Naive thymus-derived CD4-positive, alpha-beta T cell (primary cell): ENCODE measurements around the gene PITPNM2. TPM values are rescaled to one million over a fixed set of nuclear protein-coding genes. Genes with fewer than 3 reads are reported as not detected.

Experiments used
- ATAC-seq: fragments of 150-1000 bp; cut with Tn5 transposase; 2 replicates; pipeline ENCODE4 v1.10.0; 2021; ENCODE audit warnings: mild to moderate bottlenecking, moderate library complexity
- CTCF ChIA-PET: fragments of 350-600 bp; sonication (Branson Sonifier 250); formaldehyde crosslinking; loops from one replicate; lab custom pipeline; 2021; ENCODE audit warnings: antibody characterized with exemption; lab: Charles Lee
- POLR2A ChIA-PET: fragments of 350-600 bp; sonication (Branson Sonifier 250); formaldehyde crosslinking; loops from one replicate; lab custom pipeline; 2021; ENCODE audit warnings: antibody characterized with exemption, inconsistent platforms; lab: Charles Lee
- DNase-seq, 9 donors: peaks; one replicate each; pipeline versions ENCODE4 v3.0.0 to v3.0.0-alpha.2; 2020 to 2022; ENCODE audit warnings: mixed read lengths in 1 of 9
- H3K27ac ChIP-seq: one replicate; pipeline ENCODE4 v1.7.0; 2013; ENCODE audit warnings: mild to moderate bottlenecking, low read depth, low read length, moderate library complexity
- H3K27me3 ChIP-seq, 2 donors: one replicate each; pipeline ENCODE4 v1.7.0; 2013; ENCODE audit warnings: low read length in 2 of 2, mild to moderate bottlenecking in 2 of 2, moderate library complexity in 2 of 2; ENCODE audit not compliant: control insufficient read depth in 2 of 2, insufficient read depth in 2 of 2
- H3K36me3 ChIP-seq, 3 experiments: 1 replicate in 2 of 3; 2 replicates in 1 of 3; pipeline ENCODE4 v1.7.0; 2013; ENCODE audit warnings: low read length in 3 of 3, mild to moderate bottlenecking in 3 of 3, moderate library complexity in 1 of 3; ENCODE audit not compliant: insufficient read depth in 3 of 3, control insufficient read depth in 2 of 3
- H3K4me1 ChIP-seq, 2 donors: one replicate each; pipeline ENCODE4 v1.7.0; 2013; ENCODE audit warnings: low read length in 2 of 2, mild to moderate bottlenecking in 2 of 2, moderate library complexity in 1 of 2; ENCODE audit not compliant: control insufficient read depth in 2 of 2, insufficient read depth in 2 of 2
- H3K4me3 ChIP-seq: 2 replicates; pipeline ENCODE4 v1.7.0; 2013; ENCODE audit warnings: mild to moderate bottlenecking, low read length
- H3K9me3 ChIP-seq, 3 experiments: 1 replicate in 2 of 3; 2 replicates in 1 of 3; pipeline ENCODE4 v1.7.0; 2013; ENCODE audit warnings: low read length in 3 of 3; ENCODE audit not compliant: control insufficient read depth in 2 of 3
- H3K27ac Mint-ChIP-seq, 9 donors: one replicate each; pipeline ENCODE4 v1.8.0; 2020 to 2022; ENCODE audit warnings: mixed read lengths in 9 of 9, mild to moderate bottlenecking in 8 of 9, moderate library complexity in 5 of 9, inconsistent platforms in 2 of 9
- H3K27me3 Mint-ChIP-seq, 5 donors: one replicate each; pipeline ENCODE4 v1.8.0; 2021 to 2022; ENCODE audit warnings: mixed read lengths in 5 of 5, mild to moderate bottlenecking in 1 of 5
- H3K36me3 Mint-ChIP-seq, 5 donors: one replicate each; pipeline ENCODE4 v1.8.0; 2020 to 2022; ENCODE audit warnings: mixed read lengths in 5 of 5, mild to moderate bottlenecking in 3 of 5, inconsistent platforms in 1 of 5
- H3K4me1 Mint-ChIP-seq, 7 donors: one replicate each; pipeline ENCODE4 v1.8.0; 2020 to 2022; ENCODE audit warnings: mixed read lengths in 7 of 7, mild to moderate bottlenecking in 3 of 7, inconsistent platforms in 1 of 7
- H3K4me3 Mint-ChIP-seq, 10 donors: one replicate each; pipeline ENCODE4 v1.8.0; 2020 to 2022; ENCODE audit warnings: mild to moderate bottlenecking in 10 of 10, mixed read lengths in 10 of 10, moderate library complexity in 6 of 10, inconsistent platforms in 2 of 10
- H3K9me3 Mint-ChIP-seq, 11 donors: one replicate each; pipeline ENCODE4 v1.8.0; 2020 to 2022; ENCODE audit warnings: mixed read lengths in 11 of 11, mild to moderate bottlenecking in 4 of 11, inconsistent platforms in 1 of 11, moderate library complexity in 1 of 11
- intact Hi-C, 2 donors: fragments of 100-400 bp; cut with micrococcal nuclease; formaldehyde crosslinking; loops; one replicate each; pipeline ENCODE4 v1.15.1; 2023
- polyA plus RNA-seq, 2 donors: library from polyadenylated mRNA; unstranded; fragments of 300-500 nt; fragmentation: Illumina TruSeq; gene quantifications; one replicate each; pipeline ENCODE4 v1.2.3, GENCODE V29; 2021
- total RNA-seq, 6 experiments: library from RNA in 5 of 6; stranded (reverse) in 5 of 6; gene quantifications; 1 replicate in 5 of 6; 2 replicates in 1 of 6; pipeline ENCODE4 v1.2.3 and lab custom pipeline; 2021 to 2026

Gene PITPNM2
- total and polyA plus RNA-seq, 7 experiments from 2014 or later = 2.9 to 65.3 (median 48.2) TPM

DNA sequence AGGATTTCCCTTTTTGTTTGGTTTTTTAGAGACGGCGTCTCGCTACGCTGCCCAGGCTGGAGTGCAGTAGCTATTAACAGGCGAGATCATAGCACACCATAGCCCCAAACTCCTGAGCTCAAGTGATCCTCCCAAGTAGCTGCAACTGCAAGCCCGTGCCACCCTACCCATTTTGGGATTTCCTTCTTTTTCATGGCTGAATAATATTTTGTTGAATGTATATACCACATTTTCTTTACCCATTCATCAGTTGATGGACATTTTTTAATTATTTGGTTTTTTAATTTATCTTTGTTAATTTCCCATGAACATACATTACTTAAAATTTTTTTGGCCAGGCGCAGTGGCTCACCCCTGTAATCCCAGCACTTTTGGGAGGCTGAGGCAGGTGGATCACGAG is 15.2 kb downstream of the PITPNM2 start:
- H3K27me3 ChIP-seq = no peaks in the 10 kb centered on the region
- intact Hi-C loops = no loop called here
- Mint-ChIP-seq H3K4me1 (peaks cover 31 to 68% (median 56%) of the 10 kb centered on the region in 7 donors), H3K4me3 (peak overlapping the region in 1 of 10 donors; percentile 10), H3K27me3 (no peaks in the 10 kb centered on the region), H3K9me3 (peaks cover 0 to 1% (median 0%) of the 10 kb centered on the region in 11 donors), H3K27ac (peak overlapping the region in 8 of 9 donors; percentile 6 to 96 (median 66)), H3K36me3 (peaks cover 0 to 18% (median 11%) of the 10 kb centered on the region in 5 donors)
- no peak for DNase-seq
- ATAC-seq = no peak
- peaks cover 0 to 29% of the 10 kb centered on the region in 2 donors for H3K4me1 ChIP-seq
- no peak overlapping the region for H3K27ac ChIP-seq
- H3K4me3 ChIP-seq = no peak overlapping the region
- POLR2A ChIA-PET = interaction anchor here (0.9 to 8.6 kb wide), 7 partner anchors 14 to 91 kb away, joined by 3 to 97 read pairs (median 5); no protein-coding TSS in a partner anchor
- peaks cover 0 to 6% (median 0%) of the 10 kb centered on the region in 3 experiments for H3K36me3 ChIP-seq
- CTCF ChIA-PET = interaction anchor here (1.0 to 1.2 kb wide), 2 partner anchors 9 to 13 kb away, joined by 3 to 6 read pairs; no protein-coding TSS in a partner anchor
- H3K9me3 ChIP-seq = no peaks in the 10 kb centered on the region

DNA sequence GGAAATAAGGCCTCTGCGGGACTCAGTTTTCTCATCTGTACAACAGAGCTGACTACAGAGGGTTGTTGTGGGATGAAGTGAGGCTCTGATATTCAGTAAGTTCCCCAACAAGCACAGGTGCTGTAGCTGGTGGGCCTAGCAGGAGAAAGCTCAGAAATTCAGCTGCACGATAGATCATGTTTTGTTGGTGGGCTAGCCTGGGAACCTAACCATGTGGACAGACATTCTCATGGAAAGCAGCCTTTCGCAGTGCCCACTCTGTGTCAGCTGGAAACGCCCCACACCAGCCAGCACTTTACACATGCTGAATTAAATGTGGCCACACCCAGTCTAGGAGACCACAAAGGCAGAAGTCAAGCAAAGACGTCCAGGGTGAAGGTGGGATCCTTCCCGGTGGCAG is 16.1 kb downstream of the PITPNM2 start:
- Histone ChIP-seq H3K4me1 (peaks cover 0 to 24% of the 10 kb centered on the region in 2 donors), H3K27ac (peak overlapping the region; percentile 27), H3K4me3 (no peak overlapping the region), H3K9me3 (no peaks in the 10 kb centered on the region), H3K27me3 (no peaks in the 10 kb centered on the region), H3K36me3 (peaks cover 0 to 6% (median 0%) of the 10 kb centered on the region in 3 experiments)
- Mint-ChIP-seq H3K4me1 (peaks cover 27 to 67% (median 54%) of the 10 kb centered on the region in 7 donors), H3K4me3 (no peak overlapping the region), H3K27ac (peak overlapping the region in 7 of 9 donors; percentile 19 to 96 (median 70)), H3K9me3 (peaks cover 0 to 1% (median 0%) of the 10 kb centered on the region in 11 donors), H3K36me3 (peaks cover 0 to 18% (median 11%) of the 10 kb centered on the region in 5 donors), H3K27me3 (no peaks in the 10 kb centered on the region)
- intact Hi-C loops = no loop called here
- ATAC-seq (no peak), DNase-seq (no peak)
- ChIA-PET CTCF (interaction anchor here (0.7 to 1.2 kb wide), 4 partner anchors 8 to 17 kb away, joined by 3 to 6 read pairs (median 3); no protein-coding TSS in a partner anchor), POLR2A (interaction anchor here (0.6 to 8.6 kb wide), 9 partner anchors 14 to 240 kb away, joined by 3 to 97 read pairs (median 4); partner anchors contain the start of gene MTRFR)

DNA sequence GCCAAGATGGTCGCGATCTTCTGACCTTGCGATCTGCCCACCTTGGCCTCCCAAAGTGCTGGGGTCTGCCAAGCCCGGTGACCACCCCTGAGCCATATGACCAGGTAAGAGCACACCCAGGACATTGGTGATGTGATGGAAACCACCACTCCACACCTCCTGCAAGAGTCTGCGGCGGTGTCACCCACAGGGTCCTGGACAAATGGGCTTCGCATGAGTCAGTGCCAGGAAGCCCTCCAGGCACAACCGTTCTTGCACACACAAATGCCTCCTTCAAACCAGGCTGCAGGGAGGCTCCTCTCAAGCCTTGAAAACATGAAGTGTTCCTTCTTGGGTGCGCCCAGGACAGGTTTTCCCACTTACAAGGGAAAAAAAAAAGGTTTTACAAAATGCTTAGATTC is 16.6 kb downstream of the PITPNM2 start:
- Histone ChIP-seq H3K36me3 (peaks cover 0 to 6% (median 0%) of the 10 kb centered on the region in 3 experiments), H3K9me3 (no peaks in the 10 kb centered on the region), H3K27me3 (no peaks in the 10 kb centered on the region), H3K4me3 (no peak overlapping the region), H3K4me1 (peaks cover 0 to 27% of the 10 kb centered on the region in 2 donors), H3K27ac (peak overlapping the region; percentile 27)
- no peak for DNase-seq
- ATAC-seq = no peak
- Mint-ChIP-seq H3K4me3 (no peak overlapping the region), H3K4me1 (peaks cover 24 to 66% (median 53%) of the 10 kb centered on the region in 7 donors), H3K27me3 (no peaks in the 10 kb centered on the region), H3K27ac (peak overlapping the region in 6 of 9 donors; percentile 19 to 98 (median 86)), H3K36me3 (peaks cover 0 to 15% (median 8%) of the 10 kb centered on the region in 5 donors), H3K9me3 (no peaks in the 10 kb centered on the region)
- ChIA-PET POLR2A (interaction anchor here (0.7 to 8.6 kb wide), 4 partner anchors 13 to 239 kb away, joined by 3 to 97 read pairs (median 5); no protein-coding TSS in a partner anchor), CTCF (interaction anchor here (0.7 to 1.2 kb wide), 3 partner anchors 11 to 18 kb away, joined by 3 to 6 read pairs (median 3); no protein-coding TSS in a partner anchor)
- intact Hi-C loops = no loop called here

DNA sequence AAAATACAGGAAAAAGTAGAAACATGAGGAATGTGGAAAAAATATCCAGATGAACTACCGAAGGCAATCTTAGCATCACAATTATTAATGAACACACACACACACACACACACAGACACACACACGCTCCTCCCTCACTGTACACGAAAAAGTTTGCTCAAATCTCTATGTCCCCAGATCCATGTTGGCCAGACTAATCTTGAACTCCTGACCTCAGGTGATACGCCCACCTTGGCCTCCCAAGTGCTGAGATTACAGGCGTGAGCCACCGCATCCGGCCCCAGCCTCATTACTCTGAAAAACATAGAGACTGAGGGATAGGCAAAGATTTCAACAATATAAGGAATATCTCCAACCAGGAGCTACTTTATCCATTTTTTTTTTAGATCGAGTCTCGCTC is 17.2 kb downstream of the PITPNM2 start:
- H3K27ac Mint-ChIP-seq = peak overlapping the region; percentile 21 to 98 (median 83)
- ATAC-seq (no peak), DNase-seq (no peak)
- H3K9me3 ChIP-seq = no peaks in the 10 kb centered on the region
- no peak overlapping the region for H3K4me3 ChIP-seq
- POLR2A ChIA-PET = interaction anchor here (1.9 to 8.6 kb wide), 2 partner anchors 13 to 17 kb away, joined by 6 to 97 read pairs; no protein-coding TSS in a partner anchor
- CTCF ChIA-PET = interaction anchor here (0.9 to 1.0 kb wide), 2 partner anchors 9 to 13 kb away, joined by 3 read pairs; no protein-coding TSS in a partner anchor
- H3K4me3 Mint-ChIP-seq = peak overlapping the region in 4 of 10 donors; percentile 7 to 67 (median 14)
- peaks cover 0 to 27% of the 10 kb centered on the region in 2 donors for H3K4me1 ChIP-seq
- intact Hi-C loops = loop anchor here in 1 of 2 donors (2.0 kb wide), 1 partner anchor 17 kb away; the partner anchor contains the start of gene PITPNM2
- H3K27me3 Mint-ChIP-seq = no peaks in the 10 kb centered on the region
- H3K27ac ChIP-seq = no peak overlapping the region
- no peaks in the 10 kb centered on the region for H3K27me3 ChIP-seq
- H3K36me3 Mint-ChIP-seq = peaks cover 0 to 15% (median 8%) of the 10 kb centered on the region in 5 donors
- peaks cover 0 to 6% (median 0%) of the 10 kb centered on the region in 3 experiments for H3K36me3 ChIP-seq
- H3K4me1 Mint-ChIP-seq = peaks cover 24 to 66% (median 53%) of the 10 kb centered on the region in 7 donors
- H3K9me3 Mint-ChIP-seq = no peaks in the 10 kb centered on the region

DNA sequence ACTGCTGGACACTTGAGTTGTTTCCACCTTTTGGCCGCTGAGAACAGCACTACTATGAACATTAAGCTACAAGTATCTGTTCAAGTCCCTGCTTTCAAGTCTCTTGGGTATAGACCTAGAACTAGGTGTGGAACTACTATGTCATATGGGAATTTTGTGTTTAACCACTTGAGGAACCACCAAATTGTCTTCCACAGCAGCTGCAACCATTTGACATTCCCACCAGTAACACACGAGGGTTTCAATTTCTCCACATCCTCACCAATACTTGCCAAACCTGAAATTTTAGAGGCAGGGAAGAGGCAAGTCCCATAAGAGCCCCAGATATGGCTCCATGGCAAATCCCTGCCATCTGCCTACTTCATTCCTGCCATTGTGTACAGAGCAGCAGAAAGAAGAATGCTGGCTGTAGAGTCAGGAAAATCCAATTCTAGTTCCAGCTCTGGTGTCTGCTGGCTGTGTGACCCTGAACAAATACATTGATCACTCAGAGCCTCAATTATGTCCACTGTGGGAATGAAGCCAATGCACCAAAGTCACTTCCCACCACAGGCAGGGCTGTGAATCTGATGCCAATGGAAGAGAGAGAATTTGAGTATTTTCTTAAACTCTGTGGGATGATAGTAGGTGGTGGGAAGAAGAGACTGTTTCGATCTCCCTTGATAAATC is 17.8 kb downstream of the PITPNM2 start:
- H3K27ac Mint-ChIP-seq = peak overlapping the region in 8 of 9 donors; percentile 92 to 98 (median 96)
- peaks cover 0 to 15% (median 8%) of the 10 kb centered on the region in 5 donors for H3K36me3 Mint-ChIP-seq
- ATAC-seq (no peak), DNase-seq (no peak)
- H3K4me1 Mint-ChIP-seq = peaks cover 24 to 61% (median 53%) of the 10 kb centered on the region in 7 donors
- no peaks in the 10 kb centered on the region for H3K27me3 Mint-ChIP-seq
- intact Hi-C loops = loop anchor here (1.0 to 2.0 kb wide), 6 partner anchors 13 to 57 kb away; partner anchors contain the start of gene PITPNM2 (in 1 of the 2)
- Histone ChIP-seq H3K27me3 (no peaks in the 10 kb centered on the region), H3K4me3 (no peak overlapping the region), H3K36me3 (peaks cover 0 to 6% (median 0%) of the 10 kb centered on the region in 3 experiments), H3K4me1 (peaks cover 0 to 27% of the 10 kb centered on the region in 2 donors), H3K9me3 (no peaks in the 10 kb centered on the region), H3K27ac (peak overlapping the region; percentile 84)
- peak overlapping the region in 4 of 10 donors; percentile 23 to 81 (median 77) for H3K4me3 Mint-ChIP-seq
- POLR2A ChIA-PET = interaction anchor here (1.3 to 8.6 kb wide), 6 partner anchors 12 to 57 kb away, joined by 3 to 97 read pairs (median 6); no protein-coding TSS in a partner anchor
- H3K9me3 Mint-ChIP-seq = no peaks in the 10 kb centered on the region
- CTCF ChIA-PET = interaction anchor here (0.9 kb wide), 1 partner anchor 8 kb away, joined by 3 read pairs; no protein-coding TSS in a partner anchor
